NCI-H1417 treated with DMSO at 0.1 percent for 48 hours (cell line): ENCODE data around the gene BBX.
A peak's percentile ranks its signal among the peaks of the same experiment; 100 is the strongest.

Source experiments
- DNase-seq: peaks from one replicate; lab custom pipeline; 2025; lab: John Stamatoyannopoulos, UW

The BBX gene

GRCh38 chr3:107522510-107523288 lies at the start of gene BBX:
Gene BBX, plus strand, starts transcription at chr3:107522962. Its CDS starts 187,499 bp downstream, at chr3:107710461.
- peak; percentile 93 for DNase-seq

DNA sequence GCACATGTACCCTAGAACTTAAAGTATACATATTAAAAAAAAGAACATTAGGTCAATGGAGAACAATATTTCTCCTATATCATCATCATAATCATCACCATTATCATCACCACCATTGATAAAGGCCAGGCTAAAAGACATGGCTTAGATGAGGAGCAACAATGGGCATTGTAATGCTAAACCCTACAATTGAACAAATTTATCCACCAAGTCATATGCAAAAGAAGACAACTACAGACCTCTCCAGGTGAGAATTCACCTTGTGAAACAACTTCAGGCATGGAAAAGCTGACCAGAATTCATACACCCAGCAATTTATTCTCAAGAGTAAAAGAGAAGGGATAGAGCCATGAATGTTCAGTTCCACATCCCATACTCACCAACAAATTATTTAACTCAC lies 46.3 kb upstream of the BBX start:
- no peak for DNase-seq

DNA sequence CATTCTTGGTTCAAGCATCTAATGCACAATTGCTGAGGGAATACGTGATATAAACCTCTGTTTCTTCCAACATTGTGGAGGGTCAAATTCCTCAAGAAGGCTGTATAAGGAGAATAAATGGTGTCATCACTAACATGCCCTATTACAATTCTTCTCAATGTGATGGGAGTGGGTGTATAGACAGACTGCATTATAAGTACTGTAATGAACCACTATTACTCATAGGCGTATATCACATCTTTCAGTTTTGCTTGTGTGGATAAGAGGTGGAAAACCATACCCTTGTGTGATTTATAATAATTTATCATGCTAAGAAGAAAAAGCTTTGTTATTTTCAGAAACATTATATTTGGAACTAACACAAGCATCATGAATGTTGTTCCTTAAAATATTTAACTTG lies 35.3 kb upstream of the BBX start:
- DNase-seq, result no peak

- DNase-seq, result no peak
These were observed 33.8 kb upstream of the BBX start for GRCh38 chr3:107488942-107489341.

- no peak for DNase-seq
These were observed 29.6 kb upstream of the BBX start for GRCh38 chr3:107493134-107493533.

DNA sequence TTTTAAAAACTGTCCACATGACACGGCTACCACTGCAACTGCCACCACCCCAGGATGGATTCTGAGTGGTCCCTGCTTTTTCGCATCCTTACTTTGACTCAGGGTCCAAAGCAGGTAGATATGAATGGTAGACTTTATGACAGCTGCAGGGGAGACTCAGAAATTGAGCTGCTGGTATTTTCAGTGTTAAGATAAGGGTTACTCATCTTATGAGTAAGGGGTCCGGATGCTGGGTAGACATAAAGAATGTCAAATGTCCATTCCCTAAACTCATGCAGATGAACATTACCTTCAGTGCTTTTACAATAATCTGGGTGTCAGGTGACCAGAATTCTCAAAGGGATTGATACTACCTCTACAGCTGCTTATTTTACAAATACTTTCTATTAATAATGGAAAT lies 25.9 kb upstream of the BBX start:
- no peak for DNase-seq

DNA sequence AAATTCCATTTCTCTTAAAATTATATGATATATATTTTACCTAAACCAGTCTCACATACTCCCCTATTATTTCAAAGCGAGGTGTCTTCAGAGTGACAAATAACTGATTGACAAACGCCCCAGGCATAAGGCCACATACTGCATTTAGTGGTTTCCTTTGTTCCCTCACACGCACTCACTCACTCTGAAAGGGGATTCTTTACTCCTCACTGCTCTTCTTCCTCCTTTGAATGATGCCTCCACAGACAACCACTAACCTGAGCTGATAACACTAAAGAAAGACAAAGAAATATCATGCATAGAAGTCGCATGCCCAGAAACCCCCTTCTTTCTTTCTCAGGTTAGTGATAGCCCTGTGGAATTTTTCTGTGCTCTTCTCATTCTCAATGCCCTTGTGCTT lies 24.1 kb upstream of the BBX start:
- DNase-seq, result no peak

GRCh38 chr3:107506458-107506857 lies 16.3 kb upstream of the BBX start:
- DNase-seq, result no peak

DNA sequence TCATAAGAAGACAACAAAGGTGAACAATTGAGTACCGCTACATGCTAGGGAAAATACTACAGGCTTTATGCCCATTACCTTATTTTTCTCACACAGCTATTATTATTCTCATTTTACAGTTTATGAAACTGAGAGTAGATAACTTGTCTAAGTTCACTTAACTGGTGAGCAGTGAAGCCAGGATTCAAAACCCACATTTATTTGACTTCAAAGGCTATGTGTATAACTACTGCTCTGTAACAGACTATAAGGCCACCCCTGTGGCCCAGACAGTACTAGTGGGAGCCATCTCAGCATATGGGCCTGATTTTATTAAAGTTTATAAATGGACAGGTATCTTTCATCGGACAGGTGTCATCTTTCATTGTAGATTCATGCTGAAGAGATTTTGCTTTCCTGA lies 14.4 kb upstream of the BBX start:
- DNase-seq, result no peak

DNA sequence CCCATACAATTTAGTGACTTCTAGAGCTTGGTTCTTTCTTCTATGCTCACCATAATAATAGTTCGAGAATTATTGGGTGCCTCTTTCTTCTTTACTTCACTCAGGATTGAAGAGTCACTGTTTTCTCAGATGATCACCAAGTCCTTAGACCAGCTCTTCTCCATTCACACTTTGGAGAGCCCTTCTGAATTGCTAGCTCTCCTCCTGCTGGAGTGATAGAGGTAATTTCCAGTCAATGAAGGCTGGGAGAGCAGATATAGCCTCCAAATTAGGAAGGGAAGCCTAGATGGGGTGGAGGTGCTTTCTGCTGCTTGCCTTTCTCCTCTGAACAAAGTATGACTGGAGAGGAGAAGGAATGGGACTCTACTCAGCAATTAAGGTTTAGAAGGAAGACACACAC lies 10.7 kb upstream of the BBX start:
- no peak for DNase-seq

DNA sequence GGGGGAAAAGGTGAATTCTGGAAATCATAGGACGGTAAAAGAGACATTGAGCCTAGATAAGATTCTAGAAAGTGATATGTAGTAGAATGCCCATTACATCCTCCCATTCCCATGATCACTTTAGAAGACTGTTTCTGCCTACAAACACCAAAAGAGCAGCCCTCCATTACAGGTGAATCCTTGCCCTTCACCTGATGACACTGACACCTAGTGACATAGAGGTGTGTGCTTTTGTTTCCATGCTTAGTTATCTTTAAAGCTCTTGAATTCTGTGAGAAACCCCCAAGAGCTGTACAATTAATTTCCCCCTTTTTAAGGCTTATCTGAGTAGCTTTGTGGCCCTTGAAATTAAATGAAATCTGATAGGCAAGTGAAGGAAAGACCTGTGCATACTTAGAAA lies 8.3 kb upstream of the BBX start:
- no peak for DNase-seq

DNA sequence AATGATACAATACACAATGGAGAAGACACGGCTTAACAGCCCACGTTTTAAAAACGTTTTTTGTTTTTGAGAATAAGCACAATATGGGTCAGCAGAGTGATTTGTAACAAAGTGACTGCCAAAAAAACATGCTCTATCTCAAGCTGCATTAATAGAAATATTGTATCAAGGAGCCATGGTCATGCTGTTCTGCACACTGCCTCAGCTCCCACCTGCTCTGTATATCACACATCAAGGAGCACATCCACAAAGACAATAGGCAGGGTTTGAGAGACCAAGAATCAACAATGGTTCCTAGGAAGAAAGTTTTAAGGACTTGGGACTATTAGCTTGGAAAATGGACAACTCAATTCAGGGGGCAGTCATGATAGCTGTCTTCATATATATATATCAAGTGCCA lies 6.3 kb upstream of the BBX start:
- DNase-seq, result no peak

GRCh38 chr3:107520535-107520934 lies 2.2 kb upstream of the BBX start:
- no peak for DNase-seq

- no peak for DNase-seq
These were observed 1.2 kb upstream of the BBX start for GRCh38 chr3:107521469-107522059.

DNA sequence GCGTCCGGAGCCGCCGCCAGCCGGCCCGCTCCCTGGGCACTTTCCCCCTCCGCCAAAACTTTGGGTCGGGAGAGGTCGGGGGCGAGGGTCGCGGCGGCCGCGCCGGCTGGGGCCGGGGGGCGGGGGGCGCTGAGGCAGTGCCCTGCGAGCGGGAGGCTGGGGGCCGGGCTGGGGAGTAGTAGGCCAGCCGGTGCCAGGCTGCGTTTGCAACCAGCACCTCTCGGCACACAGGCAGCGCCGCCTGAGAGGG lies 452 bp downstream of the BBX start:
- no peak for DNase-seq

GRCh38 chr3:107523539-107524325 lies 970 bp downstream of the BBX start:
- no peak for DNase-seq

- no peak for DNase-seq
These were observed 1.6 kb downstream of the BBX start for GRCh38 chr3:107524326-107524840.

GRCh38 chr3:107524841-107525643 lies 2.3 kb downstream of the BBX start:
- DNase-seq, result no peak

DNA sequence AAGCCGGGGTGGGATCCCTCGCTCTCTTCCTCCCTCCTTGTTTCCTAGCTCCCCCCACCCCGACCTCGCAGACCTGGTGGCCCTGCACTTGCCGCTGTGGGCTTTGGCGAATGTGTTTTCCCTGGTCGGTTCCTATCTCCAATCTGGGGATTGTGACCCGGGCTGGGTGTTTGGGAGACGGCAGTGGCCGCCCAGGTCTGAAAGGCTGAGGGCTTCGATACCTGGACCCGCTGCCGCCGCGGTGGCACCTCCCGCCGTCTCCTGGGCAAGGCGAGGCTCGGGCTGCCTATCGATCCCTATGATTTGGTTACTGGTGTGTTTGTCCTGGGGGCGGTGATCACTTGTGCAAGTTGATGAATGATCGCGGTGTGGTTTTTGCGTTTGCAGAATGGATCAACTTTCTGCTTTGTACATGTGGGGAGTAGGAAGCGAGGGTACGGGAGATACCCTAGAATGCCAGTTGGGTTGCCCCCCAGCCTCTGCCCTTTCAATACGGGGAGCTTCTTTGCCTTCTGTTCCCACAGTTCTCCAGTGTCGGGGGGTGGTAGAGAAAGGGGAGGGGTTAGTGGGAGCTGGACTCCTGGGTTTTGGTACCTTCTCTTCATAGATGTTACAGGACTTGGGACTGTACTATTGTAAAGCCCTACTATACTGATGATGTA lies 3.0 kb downstream of the BBX start:
- no peak for DNase-seq

DNA sequence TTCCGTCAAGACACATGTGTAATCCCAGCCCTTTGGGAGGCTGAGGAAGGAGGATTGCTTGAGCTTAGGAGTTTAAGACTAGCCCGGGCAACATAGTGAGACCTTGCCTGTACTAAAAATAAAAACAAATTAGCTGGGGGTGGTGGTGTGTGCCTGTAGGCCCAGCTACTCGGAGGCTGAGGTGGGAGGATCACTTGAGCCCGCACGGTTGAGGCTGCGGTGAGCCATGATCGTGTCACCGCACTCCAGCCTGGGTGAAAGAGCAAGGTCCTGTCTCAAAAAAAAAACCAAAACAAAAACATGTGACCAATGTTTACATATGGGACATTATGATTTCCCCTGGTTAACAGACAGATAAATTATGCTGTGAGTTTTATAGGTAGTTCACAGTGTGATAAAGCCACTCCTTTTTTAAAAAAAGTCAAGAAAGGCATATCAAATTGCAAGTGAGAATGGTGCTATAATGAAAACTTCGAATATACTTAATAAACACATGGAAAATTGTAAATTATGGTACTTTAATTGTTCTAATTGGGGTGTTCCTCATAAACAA lies 9.2 kb downstream of the BBX start:
- no peak for DNase-seq

DNA sequence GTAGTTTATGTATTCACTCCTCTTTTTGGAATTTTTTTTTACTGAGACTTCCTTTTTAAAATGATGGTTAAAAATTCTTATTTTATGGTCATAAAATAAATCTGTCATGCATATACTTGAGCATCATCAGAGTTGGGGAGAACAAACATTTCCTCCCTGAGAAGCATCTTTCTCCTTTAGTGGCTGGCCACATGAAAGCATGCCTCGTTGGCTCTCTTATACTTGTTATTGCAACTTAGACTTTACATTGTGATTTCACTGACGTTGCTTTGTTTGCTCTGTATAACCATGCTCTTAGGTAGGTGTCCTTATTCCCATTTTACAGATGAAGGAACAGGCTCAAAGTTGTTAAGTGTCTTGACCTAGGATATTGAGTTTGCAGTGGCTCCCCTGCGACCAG lies 18.1 kb downstream of the BBX start:
- DNase-seq, result no peak

DNA sequence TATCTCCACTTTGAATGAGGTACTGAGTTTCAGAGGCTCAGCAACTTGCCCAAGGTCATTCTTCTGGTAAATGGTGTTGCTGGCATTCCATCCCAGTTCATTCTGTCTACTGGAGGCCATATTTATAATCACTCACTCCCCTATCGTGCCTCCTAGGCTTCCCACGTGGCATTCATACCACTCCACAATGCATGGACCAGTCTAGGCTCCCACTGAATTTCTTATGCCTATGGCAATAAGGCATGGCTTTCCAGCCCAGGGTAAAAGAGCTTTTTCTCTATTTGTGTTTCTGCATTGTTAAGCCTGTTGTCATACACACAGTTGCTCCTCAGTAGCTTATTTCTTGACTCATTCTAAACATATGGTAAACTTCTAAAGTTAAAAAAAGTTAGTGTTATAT lies 19.9 kb downstream of the BBX start:
- no peak for DNase-seq
